CD4-positive, alpha-beta T cell (primary cell): Measurements from ENCODE around the gene CENPF. TPM values are rescaled to one million over a fixed set of nuclear protein-coding genes. Genes with fewer than 3 reads are reported as not detected.

ENCODE experiments used
- ATAC-seq: fragments of 200-7000 bp; cut with Tn5 transposase; one replicate; pipeline ENCODE4 v1.10.0; 2022; ENCODE audit warnings: mild to moderate bottlenecking; ENCODE audit not compliant: poor library complexity
- CTCF ChIA-PET: fragments of 350-600 bp; sonication (Branson Sonifier 250); formaldehyde crosslinking; loops from one replicate; lab custom pipeline; 2021; ENCODE audit warnings: antibody characterized with exemption, inconsistent platforms; lab: Charles Lee
- POLR2A ChIA-PET: fragments of 350-600 bp; sonication (Branson Sonifier 250); formaldehyde crosslinking; loops from one replicate; lab custom pipeline; 2021; ENCODE audit warnings: antibody characterized with exemption, inconsistent platforms; lab: Charles Lee
- DNase-seq, 14 experiments: peaks; one replicate each; pipeline ENCODE4 v3.0.0-alpha.2; 2013 to 2020; ENCODE audit warnings: mixed read lengths in 2 of 14
- H3K27ac ChIP-seq, 2 donors: one replicate each; pipeline versions ENCODE4 v1.5.1 to v1.7.0; 2013; ENCODE audit warnings: low read length in 2 of 2, low read depth in 1 of 2, mild to moderate bottlenecking in 1 of 2
- H3K27me3 ChIP-seq, 2 experiments: 1 replicate in 1 of 2; 2 replicates in 1 of 2; pipeline versions ENCODE4 v1.6.1 to v1.7.0; 2013; ENCODE audit warnings: low read length in 2 of 2, control low read depth in 1 of 2, mild to moderate bottlenecking in 1 of 2, moderate library complexity in 1 of 2; ENCODE audit not compliant: insufficient read depth in 2 of 2, control insufficient read depth in 1 of 2
- H3K36me3 ChIP-seq: one replicate; pipeline ENCODE4 v1.6.1; 2013; ENCODE audit warnings: low read length, control low read depth; ENCODE audit not compliant: insufficient read depth
- H3K4me1 ChIP-seq: one replicate; pipeline ENCODE4 v1.6.1; 2013; ENCODE audit warnings: low read length, control low read depth; ENCODE audit not compliant: insufficient read depth
- H3K4me3 ChIP-seq: one replicate; pipeline ENCODE4 v1.5.1; 2013; ENCODE audit warnings: mild to moderate bottlenecking, low read length, moderate library complexity
- H3K9me3 ChIP-seq, 2 experiments: 1 replicate in 1 of 2; 2 replicates in 1 of 2; pipeline versions ENCODE4 v1.6.1 to v1.7.0; 2013; ENCODE audit warnings: low read length in 2 of 2, mild to moderate bottlenecking in 2 of 2, control low read depth in 1 of 2, moderate library complexity in 1 of 2; ENCODE audit not compliant: control insufficient read depth in 1 of 2, insufficient read depth in 1 of 2
- H3K27ac Mint-ChIP-seq: one replicate; pipeline ENCODE4 v1.8.0; 2020; ENCODE audit warnings: mixed read lengths
- H3K27me3 Mint-ChIP-seq: one replicate; pipeline ENCODE4 v1.8.0; 2021; ENCODE audit warnings: mixed read lengths
- H3K36me3 Mint-ChIP-seq: one replicate; pipeline ENCODE4 v1.8.0; 2021; ENCODE audit warnings: low read depth, mixed read lengths
- H3K4me1 Mint-ChIP-seq: one replicate; pipeline ENCODE4 v1.8.0; 2021; ENCODE audit warnings: low read depth, mixed read lengths
- H3K4me3 Mint-ChIP-seq: one replicate; pipeline ENCODE4 v1.8.0; 2020; ENCODE audit warnings: mild to moderate bottlenecking, mixed read lengths
- H3K9me3 Mint-ChIP-seq: one replicate; pipeline ENCODE4 v1.8.0; 2020; ENCODE audit warnings: mixed read lengths
- intact Hi-C, 2 experiments: fragments of 100-400 bp; cut with DNase I in 1 of 2; cut with micrococcal nuclease in 1 of 2; formaldehyde crosslinking; loops; one replicate each; pipeline versions ENCODE4 v1.15.1 to v1.9.0; 2023 to 2025; cut with DNase I, micrococcal nuclease
- total RNA-seq, 174 experiments: library from RNA in 2 of 174; stranded (reverse) in 2 of 174; gene quantifications; one replicate each; pipeline ENCODE4 v1.2.3 and lab custom pipeline; 2021 to 2026
- TF ChIP-seq, protein P1 (sequence below): fragments of 200-600 bp; IDR thresholded peaks from one replicate; pipeline ENCODE4 v1.8.0; 2022; ENCODE audit warnings: antibody characterized with exemption, mild to moderate bottlenecking

Gene CENPF
- total RNA-seq, 2 experiments from 2014 or later: 3.4 to 3.8 TPM

- POLR2A ChIA-PET: interaction anchor here (1.2 kb wide), 1 partner anchor 28 kb away, joined by 4 read pairs; no protein-coding TSS in a partner anchor
- H3K4me3 Mint-ChIP-seq: no peak overlapping the region
- H3K4me1 Mint-ChIP-seq: no peaks in the 10 kb centered on the region
- TF ChIP-seq, protein P1, sequence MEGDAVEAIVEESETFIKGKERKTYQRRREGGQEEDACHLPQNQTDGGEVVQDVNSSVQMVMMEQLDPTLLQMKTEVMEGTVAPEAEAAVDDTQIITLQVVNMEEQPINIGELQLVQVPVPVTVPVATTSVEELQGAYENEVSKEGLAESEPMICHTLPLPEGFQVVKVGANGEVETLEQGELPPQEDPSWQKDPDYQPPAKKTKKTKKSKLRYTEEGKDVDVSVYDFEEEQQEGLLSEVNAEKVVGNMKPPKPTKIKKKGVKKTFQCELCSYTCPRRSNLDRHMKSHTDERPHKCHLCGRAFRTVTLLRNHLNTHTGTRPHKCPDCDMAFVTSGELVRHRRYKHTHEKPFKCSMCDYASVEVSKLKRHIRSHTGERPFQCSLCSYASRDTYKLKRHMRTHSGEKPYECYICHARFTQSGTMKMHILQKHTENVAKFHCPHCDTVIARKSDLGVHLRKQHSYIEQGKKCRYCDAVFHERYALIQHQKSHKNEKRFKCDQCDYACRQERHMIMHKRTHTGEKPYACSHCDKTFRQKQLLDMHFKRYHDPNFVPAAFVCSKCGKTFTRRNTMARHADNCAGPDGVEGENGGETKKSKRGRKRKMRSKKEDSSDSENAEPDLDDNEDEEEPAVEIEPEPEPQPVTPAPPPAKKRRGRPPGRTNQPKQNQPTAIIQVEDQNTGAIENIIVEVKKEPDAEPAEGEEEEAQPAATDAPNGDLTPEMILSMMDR: no peak
- no peaks in the 10 kb centered on the region for H3K9me3 ChIP-seq
- peaks cover 4% of the 10 kb centered on the region for H3K27me3 Mint-ChIP-seq
- no peak overlapping the region for H3K4me3 ChIP-seq
- no peaks in the 10 kb centered on the region for H3K36me3 Mint-ChIP-seq
- H3K4me1 ChIP-seq: no peaks in the 10 kb centered on the region
- H3K9me3 Mint-ChIP-seq: no peaks in the 10 kb centered on the region
- H3K27ac Mint-ChIP-seq: no peak overlapping the region
- ATAC-seq (no peak), DNase-seq (no peak)
- no peaks in the 10 kb centered on the region for H3K36me3 ChIP-seq
- no peak overlapping the region for H3K27ac ChIP-seq
- peaks cover 0 to 2% of the 10 kb centered on the region in 2 experiments for H3K27me3 ChIP-seq
- intact Hi-C loops: loop anchor here in 1 of 2 experiments (2.0 kb wide), 2 partner anchors 251 to 323 kb away; no protein-coding TSS in a partner anchor
- CTCF ChIA-PET: no interaction called here
Measured at GRCh38 chr1:214583824-214584554, 19.0 kb upstream of the CENPF start.

DNA sequence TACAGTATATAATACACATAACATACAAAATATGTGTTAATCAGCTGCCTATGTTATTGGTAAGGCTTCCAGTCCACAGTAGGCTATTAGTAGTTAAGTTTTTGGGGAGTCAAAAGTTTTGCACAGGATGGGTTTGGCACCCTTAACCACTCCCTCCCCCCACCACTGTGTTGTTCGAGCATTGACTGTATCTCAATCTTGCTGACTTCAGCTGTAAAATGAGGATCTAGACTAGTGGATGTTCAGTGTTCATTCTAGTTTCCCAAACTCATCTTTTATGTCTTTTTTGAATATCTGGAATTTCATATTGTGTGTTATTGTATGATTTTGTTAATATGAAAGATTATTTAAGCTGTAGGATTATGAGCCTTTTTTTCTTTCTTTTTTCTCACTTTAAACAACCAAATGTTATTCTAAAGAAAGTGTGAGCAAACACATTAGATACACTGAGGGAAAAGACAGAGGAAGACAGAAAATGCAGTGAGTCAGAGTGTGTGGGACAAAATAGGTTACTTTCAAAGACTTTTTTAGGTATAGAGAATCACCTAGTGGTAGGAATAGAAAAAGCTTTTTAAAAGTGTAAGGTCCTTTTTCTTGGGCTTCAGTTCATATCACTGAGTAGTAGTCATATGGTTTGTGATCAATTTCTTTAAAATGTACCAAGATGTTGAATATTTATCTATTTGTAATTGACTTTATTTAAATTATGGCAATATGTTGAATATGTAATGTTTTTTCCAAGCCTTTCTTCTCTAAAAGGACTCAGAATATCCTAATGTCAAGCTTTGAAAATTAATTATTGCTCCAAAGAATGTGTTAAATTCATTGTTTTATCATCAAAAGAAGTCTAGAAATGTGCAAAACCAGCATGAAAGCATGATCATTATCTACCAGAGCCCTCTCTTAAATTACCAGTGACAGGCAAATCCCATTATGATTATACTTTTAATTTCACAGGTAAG, 17.9 kb upstream of the CENPF start:
- no peaks in the 10 kb centered on the region for H3K4me1 ChIP-seq
- no peak overlapping the region for H3K4me3 ChIP-seq
- H3K27ac Mint-ChIP-seq: no peak overlapping the region
- H3K36me3 Mint-ChIP-seq: no peaks in the 10 kb centered on the region
- H3K27me3 Mint-ChIP-seq: peaks cover 4% of the 10 kb centered on the region
- H3K4me3 Mint-ChIP-seq: no peak overlapping the region
- CTCF ChIA-PET: interaction anchor here (0.6 to 1.1 kb wide), 2 partner anchors 10 to 13 kb away, joined by 3 read pairs; no protein-coding TSS in a partner anchor
- intact Hi-C loops: loop anchor here (1.0 to 5.0 kb wide), 4 partner anchors 197 to 324 kb away; no protein-coding TSS in a partner anchor
- H3K36me3 ChIP-seq: no peaks in the 10 kb centered on the region
- H3K27ac ChIP-seq: no peak overlapping the region
- no peaks in the 10 kb centered on the region for H3K4me1 Mint-ChIP-seq
- TF ChIP-seq, protein P1: peak; percentile 57
- peak in 2 of 14 experiments; percentile 2 to 5 for DNase-seq
- peak; percentile 49 for ATAC-seq
- no peaks in the 10 kb centered on the region for H3K9me3 ChIP-seq
- POLR2A ChIA-PET: interaction anchor here (0.9 to 1.2 kb wide), 2 partner anchors 29 to 87 kb away, joined by 3 to 4 read pairs; no protein-coding TSS in a partner anchor
- H3K27me3 ChIP-seq: peaks cover 0 to 2% of the 10 kb centered on the region in 2 experiments
- no peaks in the 10 kb centered on the region for H3K9me3 Mint-ChIP-seq

GRCh38 chr1:214586621-214587020, 16.4 kb upstream of the CENPF start:
- Histone ChIP-seq H3K36me3 (no peaks in the 10 kb centered on the region), H3K4me1 (no peaks in the 10 kb centered on the region), H3K4me3 (no peak overlapping the region), H3K27me3 (peaks cover 0 to 2% of the 10 kb centered on the region in 2 experiments), H3K9me3 (no peaks in the 10 kb centered on the region), H3K27ac (no peak overlapping the region)
- Mint-ChIP-seq H3K4me3 (no peak overlapping the region), H3K4me1 (no peaks in the 10 kb centered on the region), H3K27me3 (peaks cover 4% of the 10 kb centered on the region), H3K27ac (no peak overlapping the region), H3K36me3 (no peaks in the 10 kb centered on the region), H3K9me3 (no peaks in the 10 kb centered on the region)
- intact Hi-C loops: loop anchor here (2.0 to 5.0 kb wide), 2 partner anchors 198 to 254 kb away; no protein-coding TSS in a partner anchor
- DNase-seq (no peak), ATAC-seq (no peak)
- TF ChIP-seq, protein P1: no peak
- ChIA-PET CTCF (no interaction called here), POLR2A (no interaction called here)
